MM.1S (cell line): ENCODE measurements around the gene LEFTY1.
A peak's percentile ranks its signal among the peaks of the same experiment; 100 is the strongest.

Experiments used
- DNase-seq: peaks from one replicate; pipeline ENCODE4 v3.0.0-alpha.2; 2015
- H2AFZ ChIP-seq: fragments of 300-600 bp; sonication (generic); 2 replicates; pipeline ENCODE4 v1.6.0; 2016; ENCODE audit warnings: antibody characterized with exemption, low read length
- H3F3A ChIP-seq: fragments of 300-600 bp; sonication (generic); 2 replicates; pipeline ENCODE4 v1.6.1; 2016; ENCODE audit warnings: mild to moderate bottlenecking, antibody characterized with exemption, low read length, moderate library complexity, mixed read lengths; ENCODE audit not compliant: insufficient read depth
- H3K27ac ChIP-seq: fragments of 300-600 bp; sonication (generic); 2 replicates; pipeline ENCODE4 v1.5.1; 2016; ENCODE audit warnings: mild to moderate bottlenecking, low read length
- H3K27me3 ChIP-seq: fragments of 300-600 bp; sonication (generic); replicated peaks from 2 replicates; pipeline ENCODE4 v1.6.0; 2016; ENCODE audit warnings: low read length; ENCODE audit not compliant: insufficient read depth
- H3K36me3 ChIP-seq: fragments of 300-600 bp; sonication (generic); replicated peaks from 2 replicates; pipeline ENCODE4 v1.6.1; 2016; ENCODE audit warnings: mild to moderate bottlenecking, low read length, mixed read lengths; ENCODE audit not compliant: insufficient read depth
- H3K4me1 ChIP-seq: fragments of 300-600 bp; sonication (generic); 2 replicates; pipeline ENCODE4 v1.6.1; 2016; ENCODE audit warnings: low read length, mixed read lengths
- H3K4me2 ChIP-seq: fragments of 300-600 bp; sonication (generic); 2 replicates; pipeline ENCODE4 v1.6.0; 2016; ENCODE audit warnings: low read depth, low read length
- H3K4me3 ChIP-seq: fragments of 300-600 bp; sonication (generic); 2 replicates; pipeline ENCODE4 v1.5.1; 2016; ENCODE audit warnings: low read length, mixed read lengths
- H3K79me2 ChIP-seq: fragments of 300-600 bp; sonication (generic); 2 replicates; pipeline ENCODE4 v1.6.1; 2016; ENCODE audit warnings: mixed run types, low read length, mixed read lengths
- H3K9ac ChIP-seq: fragments of 300-600 bp; sonication (generic); 2 replicates; pipeline ENCODE4 v1.6.1; 2016; ENCODE audit warnings: low read length, mixed read lengths
- H3K9me2 ChIP-seq: fragments of 300-600 bp; sonication (generic); replicated peaks from 2 replicates; pipeline ENCODE4 v1.6.1; 2016; ENCODE audit warnings: mild to moderate bottlenecking, low read length, mixed read lengths; ENCODE audit not compliant: insufficient read depth
- H3K9me3 ChIP-seq: fragments of 300-600 bp; sonication (generic); replicated peaks from 2 replicates; pipeline ENCODE4 v1.6.1; 2016; ENCODE audit warnings: mild to moderate bottlenecking, low read length, mixed read lengths; ENCODE audit not compliant: insufficient read depth
- H4K20me1 ChIP-seq: fragments of 300-600 bp; sonication (generic); 2 replicates; pipeline ENCODE4 v1.6.1; 2016; ENCODE audit warnings: mild to moderate bottlenecking, low read length, moderate library complexity, mixed read lengths; ENCODE audit not compliant: insufficient read depth
- EZH2 ChIP-seq: fragments of 300-600 bp; sonication (generic); optimal IDR thresholded peaks from 2 replicates; pipeline ENCODE3; 2017; ENCODE audit warnings: low read depth, mild to moderate bottlenecking, antibody characterized with exemption, low read length, mixed read lengths
- EZH2phosphoT487 ChIP-seq: fragments of 300-600 bp; sonication (generic); IDR thresholded peaks from 2 replicates; pipeline ENCODE4 v1.6.1; 2018; ENCODE audit warnings: antibody characterized with exemption, low read length
- TF ChIP-seq, protein P1 (sequence below): fragments of 300-600 bp; sonication (generic); IDR thresholded peaks from 2 replicates; pipeline ENCODE4 v1.5.1; 2016; ENCODE audit warnings: antibody characterized with exemption, low read length, mixed read lengths

LEFTY1 gene

GRCh38 chr1:225903623-225904022 lies 14.7 kb upstream of the LEFTY1 start:
- Histone ChIP-seq H3K9ac (no peak overlapping the region), H3K79me2 (no peaks in the 10 kb centered on the region), H3K4me3 (no peak overlapping the region), H3K4me2 (no peak overlapping the region), H4K20me1 (no peaks in the 10 kb centered on the region), H3K4me1 (peaks cover 5% of the 10 kb centered on the region), H2AFZ (no peak overlapping the region), H3K9me2 (no peaks in the 10 kb centered on the region), H3K27ac (no peak overlapping the region), H3K9me3 (no peaks in the 10 kb centered on the region), H3F3A (no peaks in the 10 kb centered on the region), H3K36me3 (no peaks in the 10 kb centered on the region), H3K27me3 (no peaks in the 10 kb centered on the region)
- TF ChIP-seq EZH2phosphoT487 = no peak
- TF ChIP-seq, protein P1, sequence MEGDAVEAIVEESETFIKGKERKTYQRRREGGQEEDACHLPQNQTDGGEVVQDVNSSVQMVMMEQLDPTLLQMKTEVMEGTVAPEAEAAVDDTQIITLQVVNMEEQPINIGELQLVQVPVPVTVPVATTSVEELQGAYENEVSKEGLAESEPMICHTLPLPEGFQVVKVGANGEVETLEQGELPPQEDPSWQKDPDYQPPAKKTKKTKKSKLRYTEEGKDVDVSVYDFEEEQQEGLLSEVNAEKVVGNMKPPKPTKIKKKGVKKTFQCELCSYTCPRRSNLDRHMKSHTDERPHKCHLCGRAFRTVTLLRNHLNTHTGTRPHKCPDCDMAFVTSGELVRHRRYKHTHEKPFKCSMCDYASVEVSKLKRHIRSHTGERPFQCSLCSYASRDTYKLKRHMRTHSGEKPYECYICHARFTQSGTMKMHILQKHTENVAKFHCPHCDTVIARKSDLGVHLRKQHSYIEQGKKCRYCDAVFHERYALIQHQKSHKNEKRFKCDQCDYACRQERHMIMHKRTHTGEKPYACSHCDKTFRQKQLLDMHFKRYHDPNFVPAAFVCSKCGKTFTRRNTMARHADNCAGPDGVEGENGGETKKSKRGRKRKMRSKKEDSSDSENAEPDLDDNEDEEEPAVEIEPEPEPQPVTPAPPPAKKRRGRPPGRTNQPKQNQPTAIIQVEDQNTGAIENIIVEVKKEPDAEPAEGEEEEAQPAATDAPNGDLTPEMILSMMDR = no peak
- TF ChIP-seq EZH2 = no peak
- DNase-seq = no peak

DNA sequence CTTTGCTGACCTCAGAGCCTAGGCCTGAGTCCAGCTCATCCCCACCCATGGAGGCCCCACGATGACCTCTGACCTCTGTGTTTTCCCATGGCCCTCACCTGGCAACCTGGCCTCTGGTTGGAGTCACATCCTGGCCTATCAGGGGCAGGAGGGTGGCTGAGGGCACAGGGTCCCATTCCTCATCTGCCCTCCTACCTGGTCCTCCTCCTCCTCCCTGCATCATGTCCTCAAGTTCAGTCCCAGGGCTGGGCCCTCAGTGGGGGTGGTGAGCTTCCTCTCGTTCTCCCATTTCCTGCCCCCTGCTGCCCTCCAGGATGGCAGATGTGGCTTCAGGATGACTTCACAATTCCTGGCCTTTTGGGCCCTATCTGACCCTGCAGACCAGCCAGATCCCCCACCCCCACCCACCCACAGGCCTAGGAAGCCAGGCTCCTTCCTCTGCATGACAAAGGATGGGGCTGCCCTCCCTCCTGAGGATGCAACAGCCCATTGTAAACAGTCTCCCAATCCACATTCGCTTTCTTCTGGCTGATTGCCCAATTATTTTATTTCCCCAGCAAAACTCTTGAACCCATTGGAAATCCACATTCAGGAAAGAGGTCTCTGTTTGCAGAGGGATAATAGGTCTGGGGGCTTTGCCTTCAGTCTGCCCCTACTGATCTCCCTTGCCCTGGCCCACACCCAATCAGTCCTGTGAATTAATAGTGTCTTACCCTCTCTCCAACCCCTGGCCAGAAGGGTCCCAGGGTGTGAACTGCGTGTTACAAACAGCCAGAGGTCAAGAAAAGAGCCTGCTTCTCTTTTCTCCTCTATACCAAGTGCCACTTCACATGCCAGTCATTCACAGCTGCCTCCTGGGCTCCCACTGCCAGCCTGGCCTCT lies 10.3 kb upstream of the LEFTY1 start:
- Histone ChIP-seq H3K36me3 (no peaks in the 10 kb centered on the region), H3K4me3 (no peak overlapping the region), H2AFZ (no peak overlapping the region), H3K4me2 (no peak overlapping the region), H3F3A (peaks cover 20% of the 10 kb centered on the region), H3K27ac (no peak overlapping the region; the same call in 1 of the 2 replicates), H3K9ac (no peak overlapping the region), H3K9me3 (no peaks in the 10 kb centered on the region), H3K4me1 (peaks cover 32% of the 10 kb centered on the region), H3K9me2 (no peaks in the 10 kb centered on the region), H3K79me2 (no peaks in the 10 kb centered on the region), H3K27me3 (no peaks in the 10 kb centered on the region), H4K20me1 (no peaks in the 10 kb centered on the region)
- DNase-seq = no peak
- no peak for TF ChIP-seq EZH2
- TF ChIP-seq, protein P1 = no peak
- TF ChIP-seq EZH2phosphoT487 = no peak

- H3K9me2 ChIP-seq = no peaks in the 10 kb centered on the region
- peak overlapping the region; percentile 5; the same call in 1 of the 2 replicates for H3K9ac ChIP-seq
- 0 out of 2 replicates have a peak overlapping the region, but pooled peaks have one; percentile 1 for H2AFZ ChIP-seq
- DNase-seq = peak; percentile 92
- H3K27ac ChIP-seq = peak overlapping the region; percentile 73
- TF ChIP-seq, protein P1 = no peak
- TF ChIP-seq EZH2 (no peak), EZH2phosphoT487 (no peak)
- no peaks in the 10 kb centered on the region for H3K27me3 ChIP-seq
- peak overlapping the region; percentile 79; the same call in 1 of the 2 replicates for H3K4me2 ChIP-seq
- no peaks in the 10 kb centered on the region for H3K79me2 ChIP-seq
- no peaks in the 10 kb centered on the region for H3K36me3 ChIP-seq
- peaks cover 32% of the 10 kb centered on the region for H3K4me1 ChIP-seq
- H3F3A ChIP-seq = peaks cover 20% of the 10 kb centered on the region
- no peaks in the 10 kb centered on the region for H3K9me3 ChIP-seq
- H4K20me1 ChIP-seq = no peaks in the 10 kb centered on the region
- no peak overlapping the region for H3K4me3 ChIP-seq
These were observed 8.9 kb upstream of the LEFTY1 start for GRCh38 chr1:225897595-225898514.
